Neuronal stem cell (in vitro differentiated cells): Measurements from ENCODE around the gene RANGRF.
A peak's percentile ranks its signal among the peaks of the same experiment; 100 is the strongest.

ENCODE experiments used
- DNase-seq: peaks from one replicate; pipeline ENCODE4 v3.0.0-alpha.2; 2013; ENCODE audit warnings: low spot score
- H2AFZ ChIP-seq: one replicate; pipeline ENCODE4 v1.6.1; 2013; ENCODE audit warnings: mild to moderate bottlenecking, low read length, inconsistent platforms
- H2AK5ac ChIP-seq: 2 replicates; pipeline ENCODE4 v1.6.1; 2013; ENCODE audit warnings: low read depth, mild to moderate bottlenecking, inconsistent platforms, low read length, moderate library complexity, mixed read lengths
- H2BK120ac ChIP-seq: 2 replicates; pipeline ENCODE4 v1.6.1; 2013; ENCODE audit warnings: low read depth, mild to moderate bottlenecking, inconsistent platforms, low read length, moderate library complexity, mixed read lengths
- H2BK12ac ChIP-seq: one replicate; pipeline ENCODE4 v1.6.1; 2013; ENCODE audit warnings: low read length, inconsistent platforms
- H2BK15ac ChIP-seq: 2 replicates; pipeline ENCODE4 v1.6.1; 2013; ENCODE audit warnings: mild to moderate bottlenecking, low read length, inconsistent platforms, mixed read lengths
- H2BK5ac ChIP-seq: one replicate; pipeline ENCODE4 v1.6.1; 2013; ENCODE audit warnings: inconsistent platforms, mild to moderate bottlenecking, low read length, moderate library complexity
- H3K14ac ChIP-seq: one replicate; pipeline ENCODE4 v1.6.1; 2013; ENCODE audit warnings: low read length, inconsistent platforms
- H3K18ac ChIP-seq: 2 replicates; pipeline ENCODE4 v1.6.1; 2013; ENCODE audit warnings: low read length, inconsistent platforms
- H3K23ac ChIP-seq: 2 replicates; pipeline ENCODE4 v1.6.1; 2013; ENCODE audit warnings: low read depth, mild to moderate bottlenecking, mixed read lengths, low read length, inconsistent platforms; ENCODE audit not compliant: poor library complexity
- H3K27ac ChIP-seq: replicated peaks from 3 replicates; pipeline ENCODE4 v1.5.1; 2013; ENCODE audit warnings: low read length, inconsistent platforms
- H3K27me3 ChIP-seq, 3 experiments: 2 replicates each; pipeline ENCODE4 v1.6.1; 2013; ENCODE audit warnings: low read length in 3 of 3, mild to moderate bottlenecking in 2 of 3, inconsistent platforms in 1 of 3, low read depth in 1 of 3, mixed read lengths in 1 of 3, moderate library complexity in 1 of 3; ENCODE audit not compliant: control insufficient read depth in 3 of 3, insufficient read depth in 3 of 3
- H3K36me3 ChIP-seq, 2 donors: replicated peaks in 1 of 2; 2 replicates each; pipeline ENCODE4 v1.6.1; 2013; ENCODE audit warnings: low read length in 2 of 2; ENCODE audit not compliant: control insufficient read depth in 2 of 2, insufficient read depth in 2 of 2
- H3K4ac ChIP-seq: 2 replicates; pipeline ENCODE4 v1.6.1; 2013; ENCODE audit warnings: inconsistent platforms, mild to moderate bottlenecking, low read length, moderate library complexity
- H3K4me1 ChIP-seq, 2 donors: 1 replicate in 1 of 2; 2 replicates in 1 of 2; pipeline ENCODE4 v1.6.1; 2013; ENCODE audit warnings: low read length in 2 of 2, low read depth in 1 of 2; ENCODE audit not compliant: control insufficient read depth in 2 of 2, insufficient read depth in 1 of 2
- H3K4me2 ChIP-seq: one replicate; pipeline ENCODE4 v1.6.1; 2013; ENCODE audit warnings: mild to moderate bottlenecking, low read length, inconsistent platforms; ENCODE audit not compliant: insufficient read depth, poor library complexity, severe bottlenecking
- H3K4me3 ChIP-seq, 2 donors: 2 replicates each; pipeline ENCODE4 v1.5.1; 2013; ENCODE audit warnings: low read length in 2 of 2, mild to moderate bottlenecking in 2 of 2, inconsistent platforms in 1 of 2, moderate library complexity in 1 of 2
- H3K79me1 ChIP-seq: one replicate; pipeline ENCODE4 v1.6.1; 2013; ENCODE audit warnings: low read depth, mild to moderate bottlenecking, inconsistent platforms, low read length, moderate library complexity
- H3K9ac ChIP-seq: one replicate; pipeline ENCODE4 v1.6.1; 2013; ENCODE audit warnings: mild to moderate bottlenecking, low read depth, low read length, inconsistent platforms; ENCODE audit not compliant: poor library complexity
- H3K9me3 ChIP-seq, 2 donors: replicated peaks in 1 of 2; 2 replicates each; pipeline versions ENCODE3 to v1.6.1; 2013; ENCODE audit warnings: low read length in 2 of 2, mild to moderate bottlenecking in 2 of 2, inconsistent platforms in 1 of 2, low read depth in 1 of 2, mixed read lengths in 1 of 2, moderate library complexity in 1 of 2; ENCODE audit not compliant: control insufficient read depth in 2 of 2, insufficient read depth in 1 of 2
- H4K8ac ChIP-seq: one replicate; pipeline ENCODE4 v1.6.1; 2013; ENCODE audit warnings: low read depth, mild to moderate bottlenecking, inconsistent platforms, low read length, moderate library complexity
- H4K91ac ChIP-seq: one replicate; pipeline ENCODE4 v1.6.1; 2013; ENCODE audit warnings: low read length, low read depth, mild to moderate bottlenecking, inconsistent platforms; ENCODE audit not compliant: poor library complexity
- WGBS, 2 donors: extraction: QIAGEN DNeasy Blood & Tissue Kit; methylation state at CpG; one replicate each; pipeline ENCODE4 v1.1.7; 2013; ENCODE audit warnings: missing lambda C conversion rate in 2 of 2, mixed read lengths in 1 of 2; ENCODE audit not compliant: insufficient read length in 2 of 2, insufficient replicate concordance in 1 of 2; ENCODE audit errors: extremely low coverage in 2 of 2; 5-methylcytosine and 5-hydroxymethylcytosine counted together

The RANGRF gene

DNA sequence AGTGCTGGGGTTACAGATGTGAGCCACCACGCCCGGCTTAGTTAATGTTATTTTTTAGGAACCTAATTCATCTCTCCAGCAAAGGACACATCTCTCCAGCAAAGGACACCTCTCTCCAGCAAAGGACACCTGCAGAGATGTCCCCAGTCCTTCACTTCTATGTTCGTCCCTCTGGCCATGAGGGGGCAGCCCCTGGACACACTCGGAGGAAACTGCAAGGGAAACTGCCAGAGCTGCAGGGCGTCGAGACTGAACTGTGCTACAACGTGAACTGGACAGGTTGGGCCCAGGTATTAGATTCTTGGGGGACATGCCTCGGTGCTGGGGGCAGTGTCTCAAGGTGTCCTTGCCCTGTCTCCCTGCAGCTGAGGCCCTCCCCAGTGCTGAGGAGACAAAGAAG lies 34.7 kb upstream of the RANGRF start:
- no peak overlapping the region for H3K4ac ChIP-seq
- H4K91ac ChIP-seq = no peak overlapping the region
- H3K18ac ChIP-seq = no peak overlapping the region
- no peak for DNase-seq
- H3K27ac ChIP-seq = no peak overlapping the region
- peak overlapping the region in 1 of 2 donors; percentile 38 for H3K4me3 ChIP-seq
- H3K36me3 ChIP-seq = peaks cover 33 to 58% of the 10 kb centered on the region in 2 donors
- H3K4me1 ChIP-seq = peaks cover 4% of the 10 kb centered on the region in 2 donors
- H3K79me1 ChIP-seq = peaks cover 8% of the 10 kb centered on the region
- H2BK120ac ChIP-seq = no peak overlapping the region
- no peak overlapping the region for H3K9ac ChIP-seq
- H2BK15ac ChIP-seq = no peak overlapping the region
- no peaks in the 10 kb centered on the region for H3K9me3 ChIP-seq
- H2AFZ ChIP-seq = no peak overlapping the region
- whole genome bisulfite sequencing, 2 donors = no CpG with 5 or more reads among the region's 8 CpGs
- no peak overlapping the region for H2BK5ac ChIP-seq
- H4K8ac ChIP-seq = no peak overlapping the region
- no peak overlapping the region for H3K4me2 ChIP-seq
- H2BK12ac ChIP-seq = no peak overlapping the region
- H3K27me3 ChIP-seq = no peaks in the 10 kb centered on the region
- H3K14ac ChIP-seq = no peak overlapping the region
- no peak overlapping the region for H3K23ac ChIP-seq
- H2AK5ac ChIP-seq = no peak overlapping the region

DNA sequence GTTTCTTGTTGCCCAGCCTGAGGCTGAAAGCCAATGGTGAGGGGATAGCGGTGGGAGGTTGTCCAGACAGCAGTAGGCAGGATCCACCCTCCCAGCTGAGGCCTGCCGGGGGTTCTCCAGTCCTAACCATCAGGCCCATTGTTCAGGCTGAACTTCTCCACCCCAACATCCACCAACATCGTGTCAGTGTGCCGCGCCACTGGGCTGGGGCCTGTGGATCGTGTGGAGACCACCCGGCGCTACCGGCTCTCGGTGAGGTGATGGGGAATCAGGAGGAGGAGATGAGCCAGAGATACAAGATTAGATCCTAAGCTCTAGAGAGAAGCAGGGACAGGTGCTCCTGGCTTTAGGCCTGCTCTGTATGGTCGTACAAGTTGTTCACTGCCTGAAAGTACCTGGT lies 33.6 kb upstream of the RANGRF start:
- Histone ChIP-seq H3K23ac (no peak overlapping the region), H3K4me2 (no peak overlapping the region), H3K4me3 (no peak overlapping the region), H2AK5ac (no peak overlapping the region), H3K4ac (no peak overlapping the region), H4K91ac (no peak overlapping the region), H2BK120ac (no peak overlapping the region), H3K9ac (no peak overlapping the region), H2BK12ac (no peak overlapping the region), H3K27me3 (no peaks in the 10 kb centered on the region), H3K9me3 (no peaks in the 10 kb centered on the region), H3K36me3 (peaks cover 33 to 68% of the 10 kb centered on the region in 2 donors), H2BK5ac (no peak overlapping the region), H2AFZ (no peak overlapping the region), H3K14ac (no peak overlapping the region), H3K4me1 (peaks cover 3 to 4% of the 10 kb centered on the region in 2 donors), H4K8ac (no peak overlapping the region), H3K27ac (no peak overlapping the region), H3K18ac (no peak overlapping the region), H2BK15ac (no peak overlapping the region), H3K79me1 (peaks cover 8% of the 10 kb centered on the region)
- DNase-seq = no peak
- no CpG with 5 or more reads among the region's 11 CpGs for WGBS, 2 donors

DNA sequence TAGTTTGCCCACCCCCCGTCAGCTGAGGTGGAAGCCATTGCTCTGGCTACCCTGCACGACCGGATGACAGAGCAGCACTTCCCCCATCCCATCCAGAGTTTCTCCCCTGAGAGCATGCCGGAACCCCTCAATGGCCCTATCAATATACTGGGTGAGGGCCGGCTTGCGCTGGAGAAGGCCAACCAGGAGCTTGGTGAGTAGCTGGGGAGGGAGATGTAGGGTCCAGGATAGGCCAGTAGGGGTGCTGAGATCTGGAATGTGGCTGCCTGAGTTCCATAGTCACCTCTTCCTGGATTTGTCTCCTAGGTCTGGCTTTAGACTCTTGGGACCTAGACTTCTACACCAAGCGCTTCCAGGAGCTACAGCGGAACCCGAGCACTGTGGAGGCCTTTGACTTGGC lies 33.0 kb upstream of the RANGRF start:
- no peak overlapping the region for H3K4me2 ChIP-seq
- H3K27me3 ChIP-seq = no peaks in the 10 kb centered on the region
- H3K9me3 ChIP-seq = no peaks in the 10 kb centered on the region
- H3K4me3 ChIP-seq = no peak overlapping the region
- no peak overlapping the region for H2BK12ac ChIP-seq
- H3K36me3 ChIP-seq = peaks cover 36 to 75% of the 10 kb centered on the region in 2 donors
- no peak overlapping the region for H2AK5ac ChIP-seq
- H4K8ac ChIP-seq = no peak overlapping the region
- H3K14ac ChIP-seq = no peak overlapping the region
- H3K27ac ChIP-seq = no peak overlapping the region
- no peak for DNase-seq
- H3K9ac ChIP-seq = peak overlapping the region; percentile 18
- no CpG with 5 or more reads among the region's 9 CpGs for WGBS, 2 donors
- peaks cover 6% of the 10 kb centered on the region for H3K79me1 ChIP-seq
- H3K4me1 ChIP-seq = no peaks in the 10 kb centered on the region
- H3K18ac ChIP-seq = no peak overlapping the region
- no peak overlapping the region for H2BK15ac ChIP-seq
- no peak overlapping the region for H3K4ac ChIP-seq
- no peak overlapping the region for H3K23ac ChIP-seq
- H2AFZ ChIP-seq = no peak overlapping the region
- no peak overlapping the region for H2BK120ac ChIP-seq
- no peak overlapping the region for H2BK5ac ChIP-seq
- H4K91ac ChIP-seq = no peak overlapping the region

DNA sequence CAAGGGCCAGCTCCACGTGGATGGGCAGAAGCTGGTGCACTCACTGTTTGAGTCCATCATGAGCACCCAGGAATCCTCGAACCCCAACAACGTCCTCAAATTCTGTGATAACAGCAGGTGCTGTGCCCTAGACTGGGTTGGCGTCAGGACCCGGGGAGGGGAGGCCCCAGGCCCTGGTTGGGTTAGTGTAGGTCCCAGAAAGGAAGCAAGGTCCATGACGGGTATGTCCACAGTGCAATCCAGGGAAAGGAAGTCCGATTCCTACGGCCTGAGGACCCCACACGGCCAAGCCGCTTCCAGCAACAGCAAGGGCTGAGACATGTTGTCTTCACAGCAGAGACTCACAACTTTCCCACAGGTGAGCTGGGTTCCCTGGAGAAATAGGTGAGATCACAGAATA lies 32.2 kb upstream of the RANGRF start:
- no peak overlapping the region for H2BK5ac ChIP-seq
- H3K23ac ChIP-seq = no peak overlapping the region
- no CpG with 5 or more reads among the region's 10 CpGs for WGBS, 2 donors
- H4K91ac ChIP-seq = no peak overlapping the region
- H3K9me3 ChIP-seq = no peaks in the 10 kb centered on the region
- H3K4me3 ChIP-seq = peak overlapping the region in 1 of 2 donors; percentile 63
- H3K27me3 ChIP-seq = no peaks in the 10 kb centered on the region
- H3K4me1 ChIP-seq = no peaks in the 10 kb centered on the region
- H3K4ac ChIP-seq = no peak overlapping the region
- H2AFZ ChIP-seq = no peak overlapping the region
- no peak overlapping the region for H3K9ac ChIP-seq
- H3K27ac ChIP-seq = no peak overlapping the region
- no peak overlapping the region for H3K4me2 ChIP-seq
- no peak overlapping the region for H2BK15ac ChIP-seq
- DNase-seq = no peak
- H4K8ac ChIP-seq = no peak overlapping the region
- peaks cover 38 to 83% of the 10 kb centered on the region in 2 donors for H3K36me3 ChIP-seq
- H2BK120ac ChIP-seq = no peak overlapping the region
- H2BK12ac ChIP-seq = no peak overlapping the region
- H3K14ac ChIP-seq = no peak overlapping the region
- no peak overlapping the region for H3K18ac ChIP-seq
- H3K79me1 ChIP-seq = peaks cover 6% of the 10 kb centered on the region
- H2AK5ac ChIP-seq = no peak overlapping the region
